Measurements from ENCODE around the gene CEP20.
"Not testable (repeated sequence)": the region's sequence is repeated elsewhere in the genome, so short reads cannot be mapped to it uniquely, and the experiment has no call there.

The CEP20 gene

DNA sequence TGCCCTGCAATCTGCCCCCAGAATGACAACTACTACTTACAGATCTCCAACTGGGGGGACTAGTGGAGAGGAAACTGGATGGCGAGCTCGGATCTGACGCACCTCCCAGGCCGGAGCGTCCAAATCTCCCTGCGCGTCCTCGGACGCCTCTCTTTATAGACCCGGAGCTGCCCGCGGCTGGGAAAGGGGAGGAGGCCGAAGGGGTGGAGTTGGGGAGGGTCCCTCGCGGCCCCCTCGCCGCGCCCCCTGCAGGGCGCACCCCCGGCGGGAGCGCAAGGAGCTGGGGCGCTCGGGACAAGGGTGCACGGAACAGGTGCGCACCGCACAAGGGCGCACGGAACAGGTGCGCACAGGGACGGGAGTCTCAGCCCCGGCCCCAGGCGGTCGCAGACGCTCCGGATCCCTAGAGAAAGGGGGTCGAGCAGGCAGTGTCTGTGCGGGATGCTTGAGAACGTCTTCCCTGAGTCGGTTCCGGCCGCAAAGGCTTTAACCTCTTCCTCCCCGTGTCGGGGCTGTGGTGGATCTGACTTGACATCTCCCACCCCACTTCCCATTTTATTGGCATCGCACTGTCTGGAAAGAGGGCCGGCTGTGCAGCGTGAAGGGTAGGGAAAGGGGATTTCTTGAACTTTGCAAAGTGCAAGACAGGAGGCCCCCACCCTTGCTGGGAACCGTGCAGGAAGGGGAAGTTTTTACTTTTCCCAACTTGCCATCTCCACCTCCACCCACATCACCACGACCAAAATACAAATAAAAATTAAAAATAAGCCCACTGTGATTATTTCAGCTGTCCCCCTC is 31.3 kb downstream of the CEP20 start, which contains the start of gene MYH11:
MYH11 (minus strand) TSS at position 128 of the 798 bp plus-strand sequence. CDS start 18,776 bp downstream, outside the sequence.
- FAIRE-seq, result no peak

DNA sequence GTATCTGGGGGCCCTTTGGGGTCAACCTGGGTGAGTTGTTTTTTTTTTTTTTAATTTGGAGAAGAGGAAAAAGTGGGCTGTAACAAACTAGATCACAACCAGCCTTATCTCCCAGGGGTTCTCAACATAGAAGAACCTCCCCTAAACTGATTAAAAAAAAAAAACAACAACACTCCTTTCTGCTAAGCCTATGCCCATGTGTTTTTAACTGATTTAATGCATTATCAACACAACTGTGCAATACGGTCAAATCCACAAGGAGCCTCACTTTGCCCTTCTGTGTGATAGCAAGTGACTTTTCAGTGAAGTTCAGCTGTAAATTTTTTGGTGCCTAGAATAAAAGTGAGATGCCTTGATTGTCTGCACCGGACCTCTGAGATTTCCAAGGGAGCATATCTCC is 32.2 kb downstream of the CEP20 start:
- no peak for FAIRE-seq

DNA sequence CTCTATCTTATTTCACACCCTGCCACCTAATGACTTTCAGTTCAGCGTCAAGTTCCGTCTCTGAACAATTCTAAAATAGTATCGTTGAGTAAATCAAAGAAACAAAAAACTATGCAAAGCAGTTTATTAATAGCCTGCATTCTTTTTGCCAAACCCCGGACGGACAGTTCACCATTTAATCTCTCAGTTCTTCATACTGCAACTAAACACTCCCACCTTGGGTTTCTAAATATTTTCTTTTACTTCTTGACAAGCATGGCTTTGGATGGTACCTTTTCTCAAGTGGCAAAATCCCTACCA is 32.7 kb downstream of the CEP20 start:
- no peak for FAIRE-seq

DNA sequence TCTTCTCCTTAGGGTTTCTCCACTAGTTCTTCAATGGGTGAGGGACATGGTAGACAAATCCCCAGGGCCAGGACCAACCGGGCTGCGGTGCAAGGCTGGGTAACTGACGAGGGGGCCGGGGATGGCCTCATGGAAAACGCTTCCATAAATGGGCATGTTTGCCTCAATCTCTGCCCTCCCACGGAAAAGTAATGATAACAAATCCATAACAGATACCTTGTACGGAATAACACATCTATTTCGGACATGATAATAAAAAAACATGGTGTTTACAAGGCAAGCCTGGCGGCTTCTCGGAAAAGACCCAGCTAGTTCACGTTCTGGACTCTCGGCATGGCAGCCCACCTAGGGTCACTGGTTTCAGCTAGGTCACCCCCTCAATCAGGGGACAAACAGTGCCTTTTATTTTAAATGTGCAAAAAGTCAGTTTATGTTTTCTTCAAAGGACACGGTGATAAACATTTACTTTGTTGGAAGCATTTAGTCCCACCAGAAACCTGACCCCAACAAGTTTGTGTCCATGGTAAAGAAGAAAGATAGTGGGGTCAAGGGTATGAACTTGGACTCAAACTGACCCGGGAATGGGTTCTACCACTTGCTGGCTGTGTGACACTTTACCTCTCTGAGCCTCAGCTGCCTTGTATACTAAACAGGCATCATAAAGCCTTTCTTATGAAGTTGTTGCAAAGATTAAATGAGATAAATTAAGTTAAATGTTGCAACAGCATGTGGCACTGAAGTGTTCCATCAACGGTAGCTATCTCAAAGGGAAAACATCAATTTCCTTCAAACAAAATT is 33.3 kb downstream of the CEP20 start:
- no peak for FAIRE-seq

DNA sequence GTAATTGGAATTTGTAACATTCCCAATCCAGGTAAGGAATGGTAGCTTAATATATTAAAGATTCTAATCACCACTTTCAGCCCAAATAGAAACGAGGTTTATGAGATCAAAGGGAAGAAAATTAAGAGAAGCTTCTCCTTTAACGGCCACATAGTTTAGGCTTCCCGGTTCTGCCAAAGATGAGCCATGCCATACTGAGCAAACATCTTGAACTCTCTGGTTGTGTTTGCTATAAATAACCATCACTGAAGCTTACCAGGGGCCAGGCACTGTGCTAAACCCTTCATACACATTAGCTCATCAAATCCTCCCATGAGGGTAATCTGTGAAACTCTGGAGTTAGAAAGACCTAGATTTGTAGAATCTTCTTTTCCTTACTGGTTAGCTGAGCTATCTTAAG is 34.3 kb downstream of the CEP20 start:
- FAIRE-seq, result no peak

DNA sequence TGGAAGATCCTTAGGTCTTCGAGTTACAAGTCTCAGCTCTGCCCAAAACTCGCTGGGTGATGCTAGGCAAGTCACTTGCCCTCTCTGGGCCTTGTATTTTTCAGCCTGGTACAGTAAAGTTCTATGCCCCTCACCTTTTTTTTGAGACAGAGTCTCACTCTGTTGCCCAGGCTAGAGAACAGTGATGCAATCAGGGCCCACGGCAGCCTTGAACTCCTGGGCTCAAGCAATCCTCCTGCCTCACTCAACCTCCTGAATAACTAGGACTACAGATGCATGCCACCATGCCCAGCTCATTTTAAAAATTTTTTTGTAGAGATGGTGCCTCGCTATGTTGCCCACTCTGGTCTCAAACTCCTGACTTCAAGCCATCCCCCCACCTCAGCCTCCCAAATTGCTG is 35.4 kb downstream of the CEP20 start:
- no peak for FAIRE-seq

DNA sequence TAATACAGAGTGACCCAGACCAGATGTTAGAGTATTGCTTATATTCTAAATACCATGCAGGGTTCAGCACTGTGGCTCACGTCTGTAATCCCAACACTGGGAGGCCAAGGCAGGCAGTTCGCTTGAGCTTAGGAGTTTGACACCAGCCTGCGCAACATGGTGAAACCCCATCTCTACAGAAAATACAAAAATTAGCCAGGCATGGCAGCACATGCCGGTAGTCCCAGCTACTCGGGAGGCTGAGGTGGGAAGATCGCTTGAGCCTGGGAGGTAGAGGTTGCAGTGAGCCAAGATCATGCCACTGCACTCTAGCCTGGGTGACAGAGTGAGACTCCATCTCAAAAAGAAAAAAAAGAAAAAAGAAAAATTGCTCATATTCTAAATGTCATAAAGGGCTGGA is 37.8 kb downstream of the CEP20 start:
- FAIRE-seq, result not testable (repeated sequence)

DNA sequence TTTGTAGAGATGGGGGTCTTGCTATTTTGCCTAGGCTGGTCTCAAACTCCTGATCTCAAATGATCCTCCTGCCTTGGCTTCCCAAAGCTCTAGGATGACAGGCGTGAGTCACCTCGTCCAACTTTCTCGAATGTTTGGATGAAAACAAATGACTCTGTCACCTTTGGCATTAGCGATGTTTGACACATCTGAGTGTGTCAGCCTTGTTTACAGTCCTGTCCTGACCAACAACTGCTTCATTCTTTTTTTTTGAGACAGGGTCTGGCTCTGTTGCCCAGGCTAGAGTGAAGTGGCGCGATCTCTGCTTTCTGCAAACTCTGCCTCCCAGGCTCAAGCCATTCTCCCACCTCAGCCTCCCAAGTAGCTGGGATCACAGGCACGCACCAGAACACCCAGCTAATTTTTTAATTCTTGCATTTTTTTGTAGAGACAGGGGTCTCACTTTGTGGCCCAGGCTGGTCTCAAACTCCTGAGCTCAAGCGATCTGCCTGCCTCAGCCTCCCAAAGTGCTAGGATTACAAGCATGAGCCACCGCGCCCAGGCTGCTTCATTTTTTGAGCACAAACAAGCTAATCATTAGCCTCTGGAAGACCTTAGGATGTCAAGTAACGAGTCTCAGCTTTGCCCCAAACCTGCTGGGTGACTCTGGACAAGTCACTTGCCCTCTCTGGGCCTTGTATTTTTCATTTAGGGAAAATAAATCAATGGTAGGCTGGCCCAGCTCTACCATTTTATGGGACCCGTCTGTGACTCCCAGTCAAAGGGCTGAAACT is 39.0 kb downstream of the CEP20 start:
- FAIRE-seq, result no peak

DNA sequence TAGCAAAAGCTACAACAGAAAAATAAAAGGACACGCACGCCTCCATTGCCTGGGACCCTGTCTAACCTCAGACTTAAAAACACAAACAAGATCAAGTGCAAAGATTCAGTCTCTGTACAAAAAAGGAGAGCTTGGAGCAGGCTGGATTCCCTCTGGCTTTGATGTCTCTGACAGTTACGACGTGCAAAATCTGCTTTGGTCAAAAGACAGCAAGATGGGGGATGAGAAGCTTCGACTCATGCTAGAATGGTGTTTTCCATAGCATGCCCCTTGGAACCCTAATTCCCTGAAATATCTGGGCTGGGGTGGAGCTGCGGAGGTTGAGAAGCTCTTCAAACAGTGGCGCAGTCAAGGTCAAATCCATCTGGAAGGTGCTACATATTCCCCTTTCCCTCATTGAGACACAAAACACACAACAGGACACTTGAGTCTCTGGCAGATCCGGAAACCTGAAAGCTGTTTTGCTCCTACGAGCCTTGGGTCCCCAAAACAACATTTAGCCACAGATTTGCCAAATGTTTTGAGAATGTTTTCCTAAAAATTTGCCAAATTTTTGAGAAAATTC is 40.7 kb downstream of the CEP20 start:
- FAIRE-seq, result no peak

DNA sequence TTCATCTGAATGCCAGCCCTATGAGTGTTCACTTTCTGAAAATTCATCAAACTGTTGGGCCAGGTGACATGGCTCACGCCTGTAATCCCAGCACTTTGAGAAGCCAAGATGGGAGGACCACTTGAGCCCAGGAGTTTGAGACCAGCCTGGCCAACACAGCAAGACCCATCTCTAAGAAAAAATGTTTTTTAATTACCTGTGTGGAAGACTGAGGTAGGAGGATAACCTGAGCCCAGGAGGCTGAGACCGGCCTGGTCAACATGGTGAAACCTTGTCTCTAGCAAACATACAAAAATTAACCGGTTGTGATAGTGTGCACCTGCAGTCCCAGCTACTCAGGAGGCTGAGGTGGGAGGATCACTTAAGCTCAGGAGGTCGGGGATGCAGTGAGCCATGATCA is 41.9 kb downstream of the CEP20 start:
- FAIRE-seq, result no peak

DNA sequence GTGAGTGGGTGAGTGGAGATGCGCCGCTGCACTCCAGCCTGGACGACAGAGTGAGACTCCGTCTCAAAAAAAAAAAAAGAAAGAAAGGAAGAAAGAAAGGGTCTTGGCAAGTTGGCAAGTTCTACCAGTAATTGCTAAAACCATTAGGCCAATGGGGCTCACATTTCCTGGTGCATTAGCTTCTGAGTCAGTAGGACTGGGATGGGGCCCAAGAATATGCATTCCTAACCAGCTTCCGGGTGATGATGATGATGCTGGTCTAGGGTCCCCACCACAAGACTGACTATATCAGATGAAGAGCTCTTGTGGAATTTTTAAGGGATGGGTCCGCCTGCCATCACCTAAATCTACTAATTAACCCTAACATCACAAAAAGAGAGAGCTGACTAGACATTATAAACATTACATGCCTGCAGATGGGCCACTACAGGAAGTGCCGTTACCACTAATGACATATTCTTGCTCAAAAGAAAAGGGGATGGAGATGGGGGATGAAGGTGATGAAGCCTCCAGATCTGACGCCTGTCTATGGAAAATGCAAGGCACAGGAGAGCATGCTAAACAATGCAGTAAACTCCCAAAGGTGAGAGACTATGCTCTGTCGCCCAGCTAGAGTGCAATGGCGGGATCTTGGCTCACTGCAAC is 44.6 kb downstream of the CEP20 start:
- no peak for FAIRE-seq

DNA sequence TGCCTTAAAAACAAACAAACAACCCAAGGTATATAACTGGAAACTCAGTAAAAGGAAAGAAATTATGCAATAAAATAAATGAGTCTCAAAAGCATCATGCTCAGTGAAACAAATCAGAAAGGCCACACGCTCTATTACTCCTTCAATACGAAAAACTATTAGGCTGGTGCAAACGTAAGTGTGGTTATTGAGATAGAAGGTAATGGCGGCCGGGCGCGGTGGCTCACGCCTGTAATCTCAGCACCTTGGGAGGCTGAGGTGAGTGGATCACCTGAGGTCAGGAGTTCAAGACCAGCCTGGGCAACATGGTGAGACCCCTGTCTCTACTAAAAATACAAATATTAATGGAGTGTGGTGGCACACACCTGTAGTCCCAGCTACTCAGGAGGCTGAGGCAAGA is 49.2 kb downstream of the CEP20 start:
- FAIRE-seq, result not testable (repeated sequence)

DNA sequence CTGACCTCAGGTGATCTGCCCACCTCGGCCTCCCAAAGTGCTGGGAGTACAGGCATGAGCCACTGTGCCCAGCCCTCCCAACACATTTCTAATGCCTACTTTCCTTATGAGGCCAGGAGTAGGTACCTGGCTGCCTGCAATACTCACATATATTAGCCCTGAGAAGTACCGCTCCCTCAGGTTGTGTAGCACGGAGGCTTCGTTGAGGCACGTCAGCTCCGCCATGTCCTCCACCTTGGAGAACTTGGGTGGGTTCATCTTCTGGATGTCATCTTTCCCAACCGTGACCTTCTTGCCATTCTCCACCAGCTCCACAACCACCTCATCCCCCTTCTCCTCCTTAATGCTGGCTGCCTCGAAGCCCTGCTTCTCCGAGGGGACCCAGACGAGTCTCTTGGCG is 50.6 kb downstream of the CEP20 start:
- FAIRE-seq, result no peak

DNA sequence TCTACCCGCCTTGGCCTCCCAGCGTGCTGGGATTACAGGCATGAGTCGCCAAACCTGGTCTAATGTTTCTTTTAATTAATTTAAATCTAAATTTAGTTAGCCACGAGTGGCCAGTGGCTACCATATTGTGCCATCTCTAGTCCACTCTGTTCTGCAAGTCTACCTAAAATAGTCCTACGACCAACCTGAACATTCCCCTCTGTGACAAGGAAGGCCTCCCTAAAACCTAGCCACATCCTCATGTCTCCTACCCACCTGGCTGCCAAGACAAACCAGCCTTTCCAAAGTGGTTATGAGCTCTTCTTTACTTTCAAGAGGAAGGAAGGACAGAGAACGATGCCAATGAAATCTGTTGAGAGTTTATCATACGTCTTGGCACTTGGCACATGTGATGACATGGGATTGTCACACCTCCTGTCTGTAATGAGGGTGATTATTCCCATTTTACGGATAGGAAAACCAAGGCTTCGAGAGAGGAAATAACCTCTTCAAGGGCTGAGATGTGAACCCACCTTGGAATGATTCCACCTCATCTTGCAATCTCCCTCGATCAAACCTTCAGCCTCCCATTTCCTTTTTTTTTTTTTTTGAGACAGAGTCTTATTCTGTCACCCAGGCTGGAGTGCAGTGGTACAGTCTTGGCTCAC is 51.3 kb downstream of the CEP20 start:
- FAIRE-seq, result no peak

DNA sequence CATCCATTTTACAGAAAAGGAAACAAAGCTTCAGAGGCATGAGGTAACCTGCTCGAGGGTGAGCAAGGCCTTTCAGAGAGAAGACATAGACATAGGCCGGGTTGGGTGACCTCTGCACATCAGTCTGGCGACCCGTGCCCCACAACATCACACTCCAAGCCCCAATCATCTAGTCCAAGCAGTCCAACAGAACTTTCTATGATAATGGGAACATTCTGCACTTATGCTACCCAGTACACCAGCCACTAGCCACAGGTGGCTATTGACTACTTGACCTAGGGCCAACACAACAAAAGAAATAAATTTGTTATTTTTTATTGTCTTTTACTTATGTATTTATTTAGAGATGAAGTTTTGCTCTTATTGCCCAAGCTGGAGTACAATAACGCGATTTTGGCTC is 52.3 kb downstream of the CEP20 start:
- FAIRE-seq, result no peak

DNA sequence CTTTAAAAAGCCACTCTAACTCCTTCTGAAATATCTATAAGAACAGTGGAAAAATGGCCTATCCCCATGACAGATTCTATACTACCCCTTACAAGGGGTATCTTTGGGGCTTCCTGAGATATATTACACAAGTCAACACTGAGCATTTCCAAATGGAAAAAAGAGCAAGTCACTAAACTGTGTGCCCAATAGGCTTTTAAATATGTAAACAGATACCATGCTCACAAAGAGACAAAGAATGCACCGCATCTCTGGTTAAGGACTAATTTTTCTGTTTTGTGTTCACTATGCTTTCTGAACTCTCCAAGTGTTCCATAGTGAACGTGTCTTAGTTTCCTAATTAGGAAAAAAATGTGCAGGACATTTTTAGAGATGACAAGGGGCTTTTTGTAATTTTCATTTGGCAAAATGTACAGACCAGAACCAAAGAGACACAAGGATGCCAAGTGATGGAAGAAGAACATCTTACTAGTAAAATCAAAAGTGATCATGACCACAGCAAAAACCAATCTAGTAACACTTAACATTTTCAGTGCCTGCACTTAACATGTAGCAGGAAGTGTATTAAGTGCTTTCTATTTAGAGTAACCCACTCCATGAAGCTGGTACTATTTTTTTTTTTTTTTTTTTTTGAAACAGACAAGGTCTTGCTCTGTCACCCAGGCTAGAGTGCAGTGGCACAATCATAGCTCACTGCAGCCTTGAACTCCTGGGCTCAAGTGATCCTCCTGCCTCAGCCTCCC is 53.1 kb downstream of the CEP20 start:
- FAIRE-seq, result no peak

DNA sequence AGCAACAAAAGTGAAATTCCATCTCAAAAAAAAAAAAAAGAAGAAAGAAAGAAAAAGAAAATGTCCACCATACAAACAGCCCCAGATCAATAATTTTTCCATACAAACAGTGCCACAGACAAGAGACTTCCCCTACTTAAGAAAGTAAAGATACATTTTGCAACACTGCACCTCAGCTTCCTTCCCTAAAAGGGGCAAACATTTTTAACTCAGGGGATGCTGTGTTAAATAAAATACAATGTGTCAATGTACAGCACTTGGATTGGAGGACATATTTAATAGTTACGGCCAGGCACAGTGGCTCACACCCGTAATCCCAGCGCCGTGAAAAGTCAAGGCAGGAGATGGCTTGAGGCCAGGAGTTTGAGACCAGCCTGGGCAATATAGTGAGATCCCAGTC is 53.9 kb downstream of the CEP20 start:
- FAIRE-seq, result no peak

DNA sequence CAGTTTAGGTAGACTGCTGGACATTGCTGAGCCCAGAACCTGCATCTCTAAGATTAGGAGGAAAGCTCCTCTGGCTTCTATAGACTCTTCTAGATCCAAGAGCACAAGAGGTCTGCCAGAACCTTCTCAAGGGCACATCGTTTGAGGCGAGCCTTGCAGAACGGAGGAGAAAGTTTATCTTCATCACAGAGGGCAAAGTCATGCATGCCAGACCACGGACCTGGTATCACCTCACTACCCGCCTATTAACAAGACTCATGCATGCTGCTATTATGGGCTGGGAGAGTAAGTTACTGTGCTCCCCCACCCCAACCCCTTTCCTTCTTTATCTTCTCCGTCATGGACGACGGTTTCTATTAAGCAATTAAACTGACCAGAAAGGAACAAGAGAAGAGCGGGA is 54.9 kb downstream of the CEP20 start:
- FAIRE-seq, result no peak

DNA sequence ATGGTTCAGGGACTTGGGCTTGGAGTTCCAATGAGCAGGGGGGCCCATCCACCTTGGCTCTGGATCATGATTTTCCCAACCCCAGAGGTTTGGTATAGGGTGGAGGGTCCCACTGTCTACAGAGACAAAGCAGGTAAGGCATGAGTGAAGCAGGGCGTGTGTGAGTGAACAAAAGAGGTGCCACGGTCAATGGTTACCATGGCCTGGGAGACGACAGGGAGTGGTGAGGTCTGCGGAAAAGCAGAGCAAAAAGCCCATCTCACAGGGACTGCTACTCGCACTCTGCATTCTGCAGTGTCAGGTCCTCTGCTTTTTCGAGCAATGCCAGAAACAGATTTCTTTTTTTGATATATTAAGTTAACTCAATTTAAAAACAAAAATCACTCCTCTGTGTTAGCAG is 56.2 kb downstream of the CEP20 start:
- no peak for FAIRE-seq

DNA sequence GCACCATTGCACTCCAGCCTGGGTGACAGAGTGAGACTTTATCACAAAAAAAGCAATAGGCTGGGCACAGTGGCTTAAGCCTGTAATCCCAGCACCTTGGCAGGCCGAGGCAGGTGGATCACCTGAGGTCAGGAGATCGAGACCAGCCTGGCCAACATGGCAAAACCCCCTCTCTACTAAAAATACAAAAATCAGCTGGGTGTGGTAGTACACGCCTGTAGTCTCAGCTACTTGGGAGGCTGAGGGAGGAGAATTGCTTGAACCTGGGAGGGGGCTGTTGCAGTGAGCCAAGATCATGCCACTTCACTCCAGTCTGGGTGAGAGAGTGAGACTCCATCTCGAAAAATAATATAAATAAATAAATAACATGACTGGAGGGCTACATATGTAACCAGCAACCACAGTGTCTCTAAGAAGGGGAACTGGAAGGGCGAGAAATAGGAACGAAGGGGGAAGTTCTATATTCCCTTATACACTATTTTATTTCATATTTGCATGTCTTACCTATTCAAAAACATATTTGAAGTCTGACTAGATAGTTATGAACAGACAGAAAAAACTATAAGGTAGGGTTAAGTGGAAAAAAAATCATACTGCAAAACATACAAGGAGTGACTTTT is 57.5 kb downstream of the CEP20 start:
- FAIRE-seq, result no peak

DNA sequence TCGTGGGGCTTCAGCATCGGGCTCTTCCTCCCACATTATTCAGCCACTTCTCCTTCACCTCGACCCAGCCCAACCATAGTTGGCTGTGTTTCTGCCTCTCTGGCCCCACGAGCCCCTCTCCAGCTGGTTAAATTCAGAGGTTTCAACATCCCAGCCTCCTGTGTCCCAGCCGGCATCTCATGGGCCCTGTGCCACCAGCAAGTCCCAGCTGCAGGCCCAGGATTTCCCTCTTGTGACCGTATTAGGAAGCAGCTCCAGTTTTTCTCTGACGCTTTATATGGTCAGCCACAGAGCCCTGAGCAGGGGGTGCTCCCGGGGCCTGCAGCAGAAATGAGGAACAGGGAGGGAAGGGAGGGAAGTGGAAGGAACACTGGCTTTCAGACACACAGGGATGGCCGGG is 58.9 kb downstream of the CEP20 start:
- FAIRE-seq, result no peak
